ENCODE data around the gene GALNT10.

The GALNT10 gene

GRCh38 chr5:154273028-154273617, 82.6 kb downstream of the GALNT10 start:
- no peak for DNase-seq

GRCh38 chr5:154273963-154274827, 83.7 kb downstream of the GALNT10 start:
- no peak for DNase-seq

DNA sequence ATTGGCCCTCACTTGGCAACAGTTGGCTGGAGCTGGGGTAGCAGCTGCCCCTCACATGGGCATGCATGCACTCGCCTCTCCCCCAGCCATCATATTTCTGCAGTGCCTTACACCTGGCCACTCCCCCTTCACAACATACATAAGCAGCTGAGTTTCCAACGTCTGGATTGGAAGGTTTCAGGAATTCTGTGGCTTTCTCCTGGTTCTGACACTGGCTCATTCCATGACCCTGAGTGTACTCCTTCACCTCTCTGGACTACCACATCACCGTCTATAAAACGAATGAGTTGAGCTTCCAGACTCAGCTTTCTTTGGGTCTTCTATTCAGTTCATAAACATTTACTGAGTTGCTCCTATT, 84.3 kb downstream of the GALNT10 start:
- DNase-seq = no peak

DNA sequence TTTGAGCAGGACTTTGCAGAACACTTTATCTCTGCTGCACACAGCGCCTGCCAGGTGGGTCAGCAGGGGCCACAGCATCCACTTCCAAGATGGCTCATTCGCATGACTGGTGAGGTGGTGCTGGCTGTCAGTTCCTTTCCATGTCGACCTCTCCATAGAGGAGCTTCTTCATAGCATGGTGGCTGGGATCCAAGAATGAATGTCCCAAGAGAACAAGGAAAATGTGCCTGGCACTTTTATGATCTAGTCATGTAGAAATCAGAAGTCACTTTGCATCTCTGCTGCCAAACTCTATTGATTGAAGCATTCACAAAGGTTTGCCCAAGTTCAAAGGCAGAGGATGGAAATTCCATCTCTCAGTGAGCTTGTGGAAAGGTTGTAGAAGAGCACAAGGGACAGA, 85.0 kb downstream of the GALNT10 start:
- DNase-seq = no peak

GRCh38 chr5:154276261-154276972, 85.9 kb downstream of the GALNT10 start:
- no peak for DNase-seq

- no peak for DNase-seq
Observed at GRCh38 chr5:154276973-154277331, 86.4 kb downstream of the GALNT10 start.

- DNase-seq = no peak
Observed at GRCh38 chr5:154277499-154277898, 87.0 kb downstream of the GALNT10 start.

GRCh38 chr5:154278186-154278585, 87.7 kb downstream of the GALNT10 start:
- no peak for DNase-seq

GRCh38 chr5:154278908-154279307, 88.4 kb downstream of the GALNT10 start:
- DNase-seq = no peak

DNA sequence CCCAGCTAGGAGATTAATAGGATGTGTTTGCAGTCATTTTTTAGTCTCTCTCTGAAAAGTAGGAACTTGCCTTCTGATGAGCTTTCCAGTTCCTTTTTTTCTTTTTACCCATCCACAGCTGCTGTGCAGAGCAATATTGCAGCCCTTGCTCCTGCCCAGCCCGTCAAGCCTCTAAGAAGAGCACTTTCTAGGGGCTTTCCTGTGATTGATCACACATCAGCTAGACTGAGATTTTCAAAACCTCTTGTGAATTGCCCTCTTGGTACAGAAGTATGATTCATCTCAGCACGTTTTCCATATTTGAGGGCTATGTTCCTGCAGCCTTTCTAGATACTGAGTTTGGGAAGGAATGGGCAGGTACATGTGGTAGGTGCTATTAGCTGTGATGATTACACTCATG, 93.9 kb downstream of the GALNT10 start:
- DNase-seq = no peak

- no peak for DNase-seq
Observed at GRCh38 chr5:154285661-154286408, 95.3 kb downstream of the GALNT10 start.

GRCh38 chr5:154286557-154286956, 96.0 kb downstream of the GALNT10 start:
- no peak for DNase-seq

GRCh38 chr5:154287136-154287535, 96.6 kb downstream of the GALNT10 start:
- DNase-seq = no peak

GRCh38 chr5:154288145-154288544, 97.6 kb downstream of the GALNT10 start:
- no peak for DNase-seq

- DNase-seq = no peak
Observed at GRCh38 chr5:154291917-154292316, 101.4 kb downstream of the GALNT10 start.

DNA sequence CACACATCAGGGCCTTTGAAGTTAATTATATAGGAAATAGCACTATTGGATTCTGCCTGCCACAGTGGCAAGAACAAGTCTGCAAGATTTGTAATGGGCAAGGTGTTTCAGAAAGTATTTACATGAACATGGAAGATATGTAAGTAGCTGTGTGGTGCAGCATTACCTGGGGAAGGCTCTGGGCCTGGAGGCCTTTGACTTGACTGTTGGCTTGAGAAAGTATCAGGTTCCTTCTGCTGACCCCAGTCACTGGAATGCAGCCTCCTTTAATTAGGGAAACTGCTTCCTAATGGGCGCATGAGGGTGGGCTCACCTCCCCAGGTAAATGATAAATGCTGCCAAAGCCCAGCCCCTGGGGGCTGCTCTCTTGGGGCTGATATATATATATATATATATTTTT, 102.7 kb downstream of the GALNT10 start:
- DNase-seq = no peak

DNA sequence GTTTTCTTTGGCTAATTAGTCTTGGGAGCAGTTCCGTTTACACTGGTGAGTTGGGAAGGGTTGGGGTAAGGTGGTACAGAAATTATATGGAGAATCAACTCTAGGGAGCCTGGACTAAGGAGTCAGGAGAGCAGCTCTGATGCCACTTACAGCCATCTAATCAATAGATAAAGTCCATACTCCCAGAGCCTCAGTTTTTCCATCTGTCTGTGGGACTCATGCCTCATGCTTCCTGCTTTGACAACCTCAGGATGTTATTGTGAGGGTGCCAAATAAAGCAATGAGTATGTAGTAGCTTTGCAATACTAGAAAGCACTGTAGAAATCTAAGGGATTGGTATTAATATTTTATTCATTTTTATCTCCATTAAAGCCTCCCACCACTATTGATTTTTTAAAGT, 105.0 kb downstream of the GALNT10 start:
- DNase-seq = no peak

- no peak for DNase-seq
Observed at GRCh38 chr5:154296525-154297159, 106.1 kb downstream of the GALNT10 start.

DNA sequence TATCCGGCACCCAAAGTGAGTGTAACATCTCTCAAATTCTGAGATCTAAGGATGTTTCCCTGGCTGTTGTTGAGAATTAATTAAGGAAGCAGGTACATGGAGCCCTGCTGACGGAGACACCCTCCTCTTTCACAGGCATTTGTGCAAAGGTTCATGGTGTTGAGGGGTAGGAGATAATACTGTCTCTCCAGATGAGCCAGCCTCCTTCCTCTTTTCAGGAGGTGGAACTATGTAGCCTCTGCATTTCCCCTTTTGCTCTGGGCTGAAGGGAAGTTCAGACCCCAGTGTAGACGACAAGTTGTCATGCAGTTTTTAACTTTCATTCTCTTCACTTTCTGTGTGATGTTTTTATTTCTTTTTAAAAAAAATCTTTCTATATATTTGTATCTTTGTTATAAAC, 107.5 kb downstream of the GALNT10 start:
- no peak for DNase-seq

DNA sequence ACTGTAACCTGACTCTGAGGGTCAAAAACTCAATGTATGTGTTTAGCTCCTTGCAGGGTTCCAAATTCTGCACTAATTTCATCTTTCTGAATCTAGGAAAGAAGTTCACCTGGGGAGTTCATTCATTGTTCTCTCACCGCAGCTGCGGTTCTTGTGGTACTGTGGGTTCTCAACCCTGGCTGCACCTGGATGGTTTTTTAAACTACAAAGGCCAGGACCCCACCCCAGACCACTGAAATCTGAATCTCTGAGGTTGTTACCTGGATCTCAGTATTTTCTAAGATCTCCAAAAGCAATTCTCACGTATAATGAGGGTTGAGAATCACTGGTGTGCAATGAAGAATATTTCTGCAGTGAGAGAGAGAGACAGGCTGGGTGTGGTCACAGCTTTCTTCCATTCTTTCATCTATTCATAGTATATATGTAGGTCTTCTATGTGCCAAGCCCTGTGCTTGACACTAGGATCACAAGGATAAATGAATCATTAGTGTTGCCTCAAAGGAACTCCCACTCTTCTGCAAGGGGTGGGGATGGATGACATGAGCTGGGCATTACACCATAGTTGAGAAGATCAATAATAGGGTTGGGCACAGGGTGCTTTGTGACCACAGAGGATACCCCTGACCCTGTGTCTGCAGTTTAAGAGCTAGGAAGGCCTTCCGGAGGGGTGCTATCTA, 109.8 kb downstream of the GALNT10 start:
- no peak for DNase-seq

- no peak for DNase-seq
Observed at GRCh38 chr5:154301726-154302125, 111.2 kb downstream of the GALNT10 start.

DNA sequence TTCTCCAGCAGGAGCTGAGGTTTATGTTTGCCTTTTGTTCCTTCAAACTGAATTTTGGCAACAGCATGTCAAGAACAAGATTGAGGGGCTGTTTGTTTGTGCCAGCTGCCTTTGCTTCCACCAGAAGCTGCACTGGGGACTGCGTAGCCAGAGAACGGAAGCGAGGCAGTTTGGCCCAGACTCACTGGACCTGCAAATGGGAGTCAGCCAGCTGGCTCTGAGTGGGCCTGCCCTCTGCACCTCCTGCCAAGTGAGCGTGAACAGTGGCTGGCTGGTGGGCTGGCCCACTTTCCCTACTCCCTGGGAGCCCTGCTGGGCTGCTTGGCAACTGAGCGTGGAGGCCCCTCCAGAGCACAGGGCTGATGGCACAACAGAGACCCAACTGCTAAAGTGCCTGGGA, 111.6 kb downstream of the GALNT10 start:
- DNase-seq = no peak

All from NCI-H1048 (cell line).